KOPT-K1 (cell line): ENCODE measurements around the gene SLCO4A1.

Experiments
- H3K27ac ChIP-seq: fragments of 200-600 bp; sonication (generic); 2 replicates; pipeline ENCODE4 v1.5.1; 2016; ENCODE audit warnings: antibody characterized with exemption, mild to moderate bottlenecking, low read depth, low read length; ENCODE audit not compliant: poor library complexity, severe bottlenecking
- H3K36me3 ChIP-seq: fragments of 200-600 bp; sonication (generic); 2 replicates; pipeline ENCODE4 v1.5.1; 2017; ENCODE audit warnings: antibody characterized with exemption, mild to moderate bottlenecking, low read length, moderate library complexity; ENCODE audit not compliant: insufficient read depth
- H3K9me3 ChIP-seq: fragments of 200-600 bp; sonication (generic); 2 replicates; pipeline ENCODE4 v1.5.1; 2017; ENCODE audit warnings: antibody characterized with exemption, low read length, mild to moderate bottlenecking; ENCODE audit not compliant: insufficient read depth, poor library complexity, severe bottlenecking

SLCO4A1 gene

DNA sequence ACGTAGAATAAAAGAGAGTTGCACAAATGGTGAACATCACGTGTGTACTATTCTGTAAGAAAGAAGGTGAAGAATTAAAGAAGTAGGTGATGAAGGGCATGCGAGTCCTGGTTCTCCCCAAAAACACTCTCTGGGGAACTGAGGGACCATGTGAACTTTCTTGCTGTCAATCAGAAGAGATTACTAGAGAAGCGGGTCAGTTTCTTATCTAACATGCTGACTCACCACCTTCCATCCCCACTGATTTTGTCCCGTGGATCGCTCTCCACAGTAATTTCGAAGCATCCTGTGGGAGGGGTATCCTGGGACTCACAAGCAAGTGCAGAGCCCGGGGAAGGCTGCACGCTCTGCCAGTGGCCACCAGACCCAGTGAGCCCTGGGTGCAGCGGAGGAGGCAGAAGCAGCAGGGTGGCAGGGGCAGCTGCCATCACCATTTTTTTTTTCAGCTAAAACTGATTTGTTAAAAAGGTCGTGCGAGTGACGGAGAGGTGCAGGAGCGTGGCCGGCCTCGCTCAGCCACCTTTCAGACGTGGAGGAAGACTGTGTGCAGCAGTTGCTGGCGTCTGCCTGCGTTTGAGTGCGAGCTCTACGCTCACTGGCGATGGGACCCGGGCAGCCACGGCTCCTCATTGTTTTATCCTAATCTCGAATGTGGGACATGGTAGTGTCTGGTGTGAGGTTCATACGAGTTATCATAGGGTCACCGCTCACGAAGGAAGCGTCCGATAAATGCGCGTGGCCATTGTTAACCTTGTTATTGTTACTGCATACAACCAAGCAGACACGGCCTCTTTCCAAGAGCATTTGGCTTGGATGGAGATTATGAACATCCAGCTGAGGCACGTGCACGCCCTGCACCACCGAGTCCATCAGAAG lies 28.0 kb upstream of the SLCO4A1 start:
- Histone ChIP-seq H3K36me3 (no peaks in the 10 kb centered on the region), H3K9me3 (peaks cover 7% of the 10 kb centered on the region), H3K27ac (no peak overlapping the region)

DNA sequence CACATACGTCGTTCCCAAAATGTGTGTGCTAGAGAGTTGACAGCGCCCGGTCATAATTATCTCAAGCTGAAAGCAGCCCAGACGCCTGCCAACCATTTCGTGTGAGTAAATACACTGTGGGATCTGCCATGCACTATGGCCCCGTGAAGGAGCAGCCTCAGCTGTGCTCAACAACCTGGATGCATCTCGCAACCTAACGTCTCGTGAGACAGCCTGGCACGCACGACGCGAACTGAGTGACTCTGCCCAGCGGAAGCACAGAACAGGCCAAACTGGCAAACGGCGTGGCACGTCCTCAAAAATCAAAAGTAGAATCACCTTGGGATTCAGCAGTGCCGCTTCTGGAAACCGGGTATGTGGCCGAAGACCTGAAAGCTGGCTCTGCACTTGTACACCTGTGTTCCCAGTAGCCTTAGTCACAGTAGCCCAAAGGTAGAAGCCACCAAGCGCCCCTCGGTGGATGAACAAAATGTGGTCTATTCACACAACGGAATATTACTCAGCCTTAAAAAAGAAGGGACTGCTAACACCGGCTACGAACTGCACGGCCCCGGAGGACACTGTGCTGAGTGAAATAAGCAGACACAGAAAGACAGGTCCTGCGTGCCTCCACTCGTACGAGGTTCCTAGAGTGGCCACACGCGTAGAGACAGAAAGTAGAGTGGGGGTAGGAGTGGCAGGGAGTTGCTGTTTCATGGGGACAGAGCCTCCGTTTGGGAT lies 27.2 kb upstream of the SLCO4A1 start:
- Histone ChIP-seq H3K9me3 (peaks cover 7% of the 10 kb centered on the region), H3K27ac (no peak overlapping the region), H3K36me3 (no peaks in the 10 kb centered on the region)

DNA sequence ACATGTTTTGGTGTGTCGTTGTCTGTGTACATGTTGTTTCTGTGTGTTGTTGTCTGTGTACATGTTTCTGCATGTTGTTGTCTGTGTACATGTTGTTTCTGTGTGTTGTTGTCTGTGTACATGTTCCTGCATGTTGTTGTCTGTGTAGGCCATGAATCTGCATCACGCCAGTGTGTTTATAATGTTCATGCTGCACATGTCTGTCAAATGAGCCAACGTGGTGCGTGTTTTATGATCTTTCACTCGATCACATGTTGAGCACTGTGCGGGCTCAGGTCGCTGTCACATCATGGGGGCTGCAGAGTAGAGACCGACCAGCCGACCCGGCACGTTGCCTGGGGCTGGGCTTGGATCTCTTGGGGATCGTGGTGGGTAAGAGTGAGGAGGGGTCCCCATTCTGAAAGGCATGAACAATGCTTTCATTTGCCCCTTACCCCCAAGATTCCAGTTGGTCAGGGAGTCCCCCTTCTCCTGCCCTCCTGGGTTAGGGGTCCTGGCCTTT lies 26.5 kb upstream of the SLCO4A1 start:
- no peaks in the 10 kb centered on the region for H3K36me3 ChIP-seq
- no peak overlapping the region for H3K27ac ChIP-seq
- H3K9me3 ChIP-seq, result peaks cover 6% of the 10 kb centered on the region

DNA sequence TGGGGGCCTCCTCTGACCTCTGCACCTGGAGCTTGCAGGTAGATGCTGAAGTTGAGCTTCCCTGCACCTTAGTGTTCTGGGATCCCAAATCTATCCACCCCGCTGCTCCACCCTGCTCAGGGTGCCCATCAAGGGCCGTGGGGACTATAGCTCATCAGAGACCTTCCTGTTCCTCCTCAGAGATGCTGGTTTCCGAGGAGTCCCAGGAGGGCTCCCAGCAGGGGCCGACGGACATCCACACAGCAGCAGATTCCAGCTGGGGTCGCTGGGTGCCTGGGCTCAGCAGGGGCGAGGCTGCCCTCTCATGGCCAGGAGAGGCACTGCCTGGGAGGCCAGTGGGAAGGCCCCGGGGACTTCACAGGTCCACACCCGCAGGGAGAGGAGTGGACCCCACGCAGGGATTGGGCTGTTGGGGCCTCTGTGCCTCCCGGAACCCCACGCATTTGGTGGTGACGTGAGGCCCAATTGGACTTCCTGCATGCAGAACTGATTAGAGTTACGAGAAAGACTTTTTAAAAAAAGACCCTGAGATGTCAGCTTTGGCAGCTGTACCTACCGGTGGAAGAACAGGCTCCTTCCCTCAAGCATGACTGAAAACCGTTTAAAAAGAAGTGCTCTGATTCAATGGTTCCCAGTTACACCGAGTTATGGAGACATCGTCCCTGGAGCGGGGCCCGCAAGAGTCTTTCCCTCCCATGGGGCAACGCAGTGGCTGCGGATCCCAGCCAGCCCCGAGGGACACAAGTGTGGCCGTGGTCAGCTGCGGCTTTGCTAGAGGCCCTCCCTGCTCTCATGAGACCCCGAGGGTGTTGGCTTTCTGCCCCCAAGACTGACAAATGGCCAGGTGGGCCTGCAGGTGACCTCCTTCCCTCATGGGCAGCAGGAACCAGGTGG lies 25.3 kb upstream of the SLCO4A1 start:
- no peak overlapping the region for H3K27ac ChIP-seq
- H3K36me3 ChIP-seq, result no peaks in the 10 kb centered on the region
- H3K9me3 ChIP-seq, result no peaks in the 10 kb centered on the region

DNA sequence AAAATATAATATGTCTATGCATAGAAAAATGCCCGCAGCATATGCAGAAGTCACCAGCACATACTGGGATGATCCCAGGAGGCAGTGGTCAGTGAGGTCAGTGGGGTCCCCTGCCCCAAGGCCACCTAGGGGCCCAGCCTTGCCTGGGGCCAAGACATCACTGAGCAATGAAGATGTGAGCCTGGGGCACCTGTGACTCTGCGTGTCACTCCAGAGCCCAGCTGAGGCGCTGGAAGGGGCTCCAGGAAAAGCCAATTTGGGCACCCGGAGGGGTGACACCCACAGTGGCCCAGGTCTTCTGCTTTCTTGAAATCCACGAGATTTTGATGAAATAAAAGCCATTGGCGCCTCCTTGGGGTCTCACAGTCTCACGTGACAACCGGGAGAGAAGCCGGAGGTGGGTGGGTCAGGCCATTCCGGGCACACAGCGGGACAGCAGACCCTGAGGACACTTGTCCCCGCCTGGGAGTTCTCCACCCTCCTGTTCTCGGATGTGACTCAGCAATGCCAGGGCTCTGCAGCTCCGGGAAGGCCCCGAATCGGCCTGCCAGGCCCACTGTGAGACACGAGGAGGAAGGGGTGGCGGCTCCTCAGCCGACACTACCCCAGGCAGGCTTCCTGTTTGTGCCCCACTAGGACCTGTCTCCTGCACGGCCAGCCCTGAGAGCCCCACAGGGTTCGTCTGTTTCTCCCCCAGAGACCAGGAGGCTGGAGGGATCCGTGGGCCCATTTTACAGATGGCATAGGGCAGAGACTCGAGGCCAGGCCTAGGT lies 24.4 kb upstream of the SLCO4A1 start:
- Histone ChIP-seq H3K9me3 (no peaks in the 10 kb centered on the region), H3K36me3 (no peaks in the 10 kb centered on the region), H3K27ac (peak overlapping the region; percentile 54)

DNA sequence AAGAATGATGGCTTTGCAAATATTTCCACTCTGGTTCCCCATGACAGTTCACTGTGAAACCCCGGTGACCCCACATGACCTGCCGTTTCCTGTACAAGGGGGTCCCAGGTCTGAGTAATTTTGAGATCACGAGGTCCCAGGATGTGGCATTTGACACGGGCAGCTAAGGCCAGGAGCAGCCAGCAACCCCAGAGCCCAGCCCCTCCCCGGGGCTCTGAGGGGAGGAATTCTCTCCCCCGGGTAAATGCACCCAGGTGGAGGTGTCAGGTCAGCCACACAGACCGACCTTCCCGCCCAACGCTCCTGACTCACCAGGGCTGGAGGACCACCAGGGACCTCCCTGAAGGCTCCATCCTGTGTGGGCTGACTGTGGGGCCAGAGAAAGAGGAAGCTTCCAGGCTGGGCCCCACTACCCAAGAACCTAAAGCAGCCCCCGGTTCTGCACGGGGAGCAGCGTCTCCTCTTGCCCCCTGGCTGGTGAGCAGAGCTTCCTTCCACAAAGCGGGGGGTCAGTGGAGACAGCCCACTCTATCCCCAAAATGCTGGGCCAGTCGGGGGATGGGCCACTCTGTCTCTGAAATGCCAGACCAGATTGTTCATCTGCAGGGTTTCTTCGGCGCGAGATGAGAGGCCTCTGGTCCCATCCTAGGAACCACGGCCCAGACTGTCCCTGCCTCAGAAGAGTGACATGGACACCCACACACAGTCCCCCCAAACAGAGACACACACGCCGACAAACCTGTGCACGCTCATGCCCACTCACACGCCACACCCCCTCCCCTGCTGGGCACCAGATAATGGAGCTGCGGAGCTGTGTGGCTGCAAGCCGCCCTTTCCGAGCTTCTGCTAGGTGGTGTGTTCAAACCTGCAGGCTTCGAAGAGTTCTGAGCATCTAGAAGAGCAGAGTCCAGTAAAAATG lies 23.4 kb upstream of the SLCO4A1 start:
- Histone ChIP-seq H3K36me3 (no peaks in the 10 kb centered on the region), H3K27ac (peak overlapping the region; percentile 54), H3K9me3 (no peaks in the 10 kb centered on the region)

DNA sequence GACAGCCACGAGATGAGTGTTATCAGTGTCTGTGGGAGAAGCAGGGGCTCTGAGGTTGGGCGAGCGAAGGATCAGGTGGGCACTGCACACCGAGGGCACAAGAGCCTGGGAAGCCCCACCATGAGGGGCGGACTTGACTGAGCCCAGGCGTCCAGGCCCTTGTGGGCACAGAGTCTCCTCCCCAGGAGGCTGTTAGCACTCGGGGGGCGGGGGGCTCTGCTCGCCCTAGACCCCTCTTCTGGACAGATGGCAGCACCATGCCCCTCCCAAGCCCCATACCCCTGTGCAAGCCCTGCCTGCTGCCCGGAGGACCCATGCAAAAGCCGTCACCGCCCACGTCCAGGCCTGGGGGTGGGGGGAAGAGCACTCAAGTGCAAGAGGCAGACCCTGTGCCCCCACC lies 21.7 kb upstream of the SLCO4A1 start:
- Histone ChIP-seq H3K36me3 (no peaks in the 10 kb centered on the region), H3K27ac (no peak overlapping the region)

DNA sequence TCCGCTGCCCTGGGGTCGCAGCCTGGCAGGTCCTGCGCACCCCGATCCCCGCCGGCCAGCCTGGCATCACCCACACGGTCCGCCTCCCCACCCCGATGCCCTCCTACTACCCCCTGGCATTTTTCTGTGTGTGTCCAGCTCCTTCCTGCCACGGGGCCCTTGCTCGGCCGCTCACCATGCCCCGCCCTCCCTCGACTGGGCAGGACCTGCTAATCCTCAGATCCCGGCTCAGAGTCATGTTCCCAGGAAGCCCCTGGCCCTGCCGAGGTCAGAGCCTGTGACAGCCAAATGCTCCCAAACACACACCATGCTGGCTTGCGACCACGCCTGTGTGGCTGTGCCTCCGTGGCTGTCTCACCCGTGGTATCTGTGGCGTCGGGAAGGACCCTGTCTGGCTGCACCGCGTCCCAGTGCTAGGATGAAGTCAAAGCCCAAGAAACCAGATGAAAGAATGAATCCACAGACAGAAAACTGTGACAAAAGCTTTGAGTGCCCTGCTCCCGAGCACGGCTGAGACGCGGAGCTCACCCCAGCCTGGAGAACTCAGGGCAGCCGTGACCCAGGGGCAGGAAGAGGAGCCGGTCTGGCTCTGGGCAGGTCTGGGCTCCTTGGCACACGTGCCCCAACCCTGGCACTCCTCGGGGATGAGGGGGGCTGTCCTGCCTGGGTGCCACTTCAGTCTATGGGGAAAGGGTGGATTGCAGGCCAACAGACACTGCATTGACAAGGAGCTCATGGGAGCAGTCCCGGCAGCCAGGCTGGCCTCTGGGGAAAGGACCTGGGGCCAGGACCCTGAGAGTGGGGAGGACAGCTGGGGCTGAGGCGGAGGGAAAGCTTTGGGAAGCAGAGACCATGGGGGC lies 20.8 kb upstream of the SLCO4A1 start:
- no peaks in the 10 kb centered on the region for H3K36me3 ChIP-seq
- H3K27ac ChIP-seq, result no peak overlapping the region
- no peaks in the 10 kb centered on the region for H3K9me3 ChIP-seq

More for the DNA sequence above, 21.7 kb upstream of the SLCO4A1 start:
- no peaks in the 10 kb centered on the region for H3K9me3 ChIP-seq

DNA sequence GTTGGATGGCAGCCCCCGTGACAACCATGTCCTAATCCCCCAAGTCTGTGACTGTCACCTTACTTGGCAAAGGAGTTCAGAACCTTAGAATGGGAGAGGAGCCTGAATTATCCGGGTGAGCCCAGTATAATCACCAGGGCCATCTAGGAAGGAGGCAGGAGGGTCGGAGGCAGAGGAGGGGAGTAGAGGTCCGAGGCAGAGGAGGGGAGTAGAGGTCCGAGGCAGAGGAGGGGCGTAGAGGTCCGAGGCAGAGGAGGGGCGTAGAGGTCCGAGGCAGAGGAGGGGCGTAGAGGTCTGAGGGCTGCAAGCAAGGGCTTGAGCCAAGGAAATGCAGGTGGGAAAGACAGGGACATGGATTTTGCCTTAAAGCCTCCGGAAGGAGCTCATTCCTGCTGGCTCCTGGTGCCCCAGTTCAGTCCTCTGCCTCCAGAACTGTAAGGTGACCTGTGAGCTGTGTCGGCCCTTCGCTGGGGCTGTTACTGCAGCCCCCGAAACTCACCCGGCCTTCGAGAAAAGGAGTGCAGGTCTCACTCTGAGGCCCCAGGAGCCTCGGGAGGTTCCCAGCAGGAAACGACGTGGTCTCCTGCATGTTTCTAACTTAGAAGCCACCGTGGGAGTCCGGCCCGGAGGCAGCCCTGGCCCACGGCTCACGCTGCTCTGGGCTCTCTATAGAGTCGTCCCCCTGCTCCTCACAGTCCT lies 20.0 kb upstream of the SLCO4A1 start:
- H3K9me3 ChIP-seq, result no peaks in the 10 kb centered on the region
- peak overlapping the region; percentile 65 for H3K27ac ChIP-seq
- no peaks in the 10 kb centered on the region for H3K36me3 ChIP-seq

DNA sequence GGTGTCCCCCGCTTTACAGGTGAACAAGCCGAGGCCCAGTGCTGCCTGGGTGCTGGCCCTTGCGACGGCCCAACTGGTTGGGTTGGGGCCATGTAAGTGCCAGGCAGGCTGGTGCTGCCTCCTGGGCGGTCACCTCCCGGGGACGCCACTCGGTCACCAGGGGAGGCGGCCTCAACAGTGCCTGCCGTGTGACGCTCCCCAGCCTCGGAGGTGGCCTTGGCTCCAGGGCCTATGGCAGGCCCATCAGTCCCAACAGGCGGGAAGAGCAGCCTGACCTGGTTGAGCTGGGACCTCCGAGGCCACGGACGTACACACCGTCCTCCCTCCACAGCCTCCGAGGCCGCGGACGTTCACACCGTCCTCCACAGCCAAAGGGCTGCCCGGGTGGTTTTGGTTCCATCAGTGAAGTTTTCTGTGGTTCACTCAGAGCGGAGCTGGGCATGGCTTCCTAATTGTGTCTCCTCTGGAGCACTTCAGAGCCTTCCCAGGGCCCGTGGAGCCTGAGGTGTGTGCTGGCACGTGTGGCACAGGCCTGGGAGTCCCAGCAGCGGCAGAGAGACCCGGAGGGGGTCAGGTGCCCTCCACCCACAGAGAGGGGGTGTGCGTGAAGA lies 19.3 kb upstream of the SLCO4A1 start:
- Histone ChIP-seq H3K9me3 (no peaks in the 10 kb centered on the region), H3K36me3 (no peaks in the 10 kb centered on the region), H3K27ac (peak overlapping the region; percentile 65)

DNA sequence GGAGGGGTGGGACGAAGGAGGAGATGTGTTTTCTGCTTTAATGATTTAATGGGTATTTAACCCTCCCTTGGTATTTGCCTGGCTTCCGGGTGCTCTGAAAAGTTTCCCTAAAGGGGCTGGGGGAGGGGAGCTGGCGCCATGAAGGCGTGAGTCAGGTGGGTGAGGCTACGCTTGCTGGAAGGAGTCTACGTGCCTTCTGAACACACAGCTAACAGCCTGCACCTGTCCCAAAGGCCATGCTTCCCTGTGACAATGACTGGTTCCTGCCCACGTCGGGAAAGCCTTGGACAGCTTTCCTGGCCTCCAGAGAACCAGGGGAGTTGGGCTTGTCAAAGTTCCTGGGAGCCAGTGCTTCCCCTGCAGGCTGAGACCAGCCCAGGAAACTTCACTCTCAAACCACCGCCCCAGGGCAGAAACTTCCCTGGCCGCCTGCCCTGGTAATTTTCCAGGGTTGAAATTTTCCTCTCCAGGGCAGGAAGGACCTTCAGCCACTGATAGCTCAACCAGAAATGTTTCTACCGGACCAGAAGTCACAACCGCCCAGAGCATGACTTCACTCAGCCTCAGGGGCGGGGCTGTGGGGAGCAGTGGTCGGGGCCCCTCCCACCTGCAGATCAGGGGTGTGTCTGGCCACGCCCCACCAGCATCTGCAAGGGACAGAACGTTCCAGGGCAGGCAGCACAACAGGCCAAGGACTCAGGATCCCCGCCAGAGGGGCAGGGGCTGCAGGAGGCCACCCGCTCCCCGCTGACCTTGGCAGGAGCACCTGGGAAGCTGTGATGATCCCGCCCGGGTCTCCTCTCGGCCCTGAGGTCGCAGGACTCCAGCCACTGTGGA lies 18.6 kb upstream of the SLCO4A1 start:
- peak overlapping the region; percentile 65 for H3K27ac ChIP-seq
- H3K9me3 ChIP-seq, result no peaks in the 10 kb centered on the region
- H3K36me3 ChIP-seq, result no peaks in the 10 kb centered on the region
